H1 (cell line): ENCODE measurements around the gene MTMR1. TPM values are rescaled to one million over a fixed set of nuclear protein-coding genes. Genes with fewer than 3 reads are reported as not detected.

Experiments used
- CHD7 ChIP-seq: fragments of 300-600 bp; sonication (generic); IDR thresholded peaks from 2 replicates; pipeline ENCODE4 v1.7.1; 2012; ENCODE audit warnings: low read length, moderate library complexity, mild to moderate bottlenecking, inconsistent platforms; ENCODE audit not compliant: insufficient replicate concordance
- CREB1 ChIP-seq: IDR thresholded peaks from 2 replicates; pipeline ENCODE4 v1.6.1; 2012; ENCODE audit warnings: inconsistent platforms
- CTBP2 ChIP-seq: IDR thresholded peaks from 2 replicates; pipeline ENCODE4 v1.7.0; 2011; ENCODE audit warnings: borderline replicate concordance, mild to moderate bottlenecking, moderate library complexity, mixed read lengths, low read length; ENCODE audit not compliant: insufficient read depth, insufficient read length
- FOSL1 ChIP-seq: IDR thresholded peaks from 2 replicates; pipeline ENCODE4 v1.6.1; 2011; ENCODE audit warnings: mild to moderate bottlenecking, low read depth, low read length, moderate library complexity; ENCODE audit not compliant: insufficient read depth
- SIRT6 ChIP-seq: IDR thresholded peaks from one replicate; pipeline ENCODE4 v1.7.1; 2012; ENCODE audit warnings: low read length, inconsistent platforms
- polyA plus RNA-seq, 7 experiments: library from polyadenylated mRNA; depleted of rRNA in 3 of 7; stranded (reverse) in 5 of 7; unstranded in 2 of 7; fragments of >200 nt in 5 of 7; fragments of 200-250 nt in 2 of 7; gene quantifications; 1 replicate in 5 of 7; 2 replicates in 1 of 7; 4 replicates in 1 of 7; pipeline versions ENCODE4 v1.2.1 to v1.2.3, GENCODE V29; 2011 to 2013; ENCODE audit warnings: missing spikeins in 2 of 7, mixed read lengths in 2 of 7
- total RNA-seq: library from RNA; stranded (reverse); fragmentation: NEBNext Ultra II Directional; extraction: Animal tissue kit (Norgen Biotek cat#: 25700); gene quantifications from 2 replicates; pipeline ENCODE4 v1.2.1, GENCODE V29; 2021

Gene MTMR1
- total and polyA plus RNA-seq, 2 of the 8 experiments (the other 6 are each of a cell fraction or from before 2014, with no cell fraction given), result 15.1 to 23.8 TPM

- TF ChIP-seq CHD7, result no peak
- TF ChIP-seq SIRT6, result no peak
- no peak for TF ChIP-seq CREB1
- TF ChIP-seq CTBP2, result no peak
- TF ChIP-seq FOSL1, result no peak
- TF ChIP-seq, all 59 proteins: peak for 0
These were observed 66.6 kb downstream of the MTMR1 start (continued) for GRCh38 chrX:150759568-150760416.
